ENCODE results near the gene MAML3.

Gene MAML3

DNA sequence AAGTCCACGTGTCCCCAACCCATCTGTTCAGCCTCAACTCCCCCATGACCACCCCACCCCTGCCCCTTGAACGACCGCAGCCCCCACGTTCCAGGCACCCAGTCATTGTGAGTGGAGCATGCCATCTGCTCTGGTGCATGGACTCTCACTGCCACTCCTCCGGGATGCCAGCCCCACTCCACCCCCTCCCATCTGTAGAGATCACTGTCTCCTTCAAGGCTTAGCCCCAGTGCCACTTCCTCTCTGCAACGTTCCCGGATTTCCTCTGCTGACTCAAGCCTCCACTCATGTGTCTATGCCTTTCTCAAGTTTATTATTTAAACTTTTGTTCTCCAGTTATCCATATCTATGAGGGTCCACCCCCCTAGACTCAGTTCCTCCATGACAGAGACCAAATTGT, 54.0 kb downstream of the MAML3 start:
- no peak for DNase-seq (ENCODE audit: low read depth)

DNA sequence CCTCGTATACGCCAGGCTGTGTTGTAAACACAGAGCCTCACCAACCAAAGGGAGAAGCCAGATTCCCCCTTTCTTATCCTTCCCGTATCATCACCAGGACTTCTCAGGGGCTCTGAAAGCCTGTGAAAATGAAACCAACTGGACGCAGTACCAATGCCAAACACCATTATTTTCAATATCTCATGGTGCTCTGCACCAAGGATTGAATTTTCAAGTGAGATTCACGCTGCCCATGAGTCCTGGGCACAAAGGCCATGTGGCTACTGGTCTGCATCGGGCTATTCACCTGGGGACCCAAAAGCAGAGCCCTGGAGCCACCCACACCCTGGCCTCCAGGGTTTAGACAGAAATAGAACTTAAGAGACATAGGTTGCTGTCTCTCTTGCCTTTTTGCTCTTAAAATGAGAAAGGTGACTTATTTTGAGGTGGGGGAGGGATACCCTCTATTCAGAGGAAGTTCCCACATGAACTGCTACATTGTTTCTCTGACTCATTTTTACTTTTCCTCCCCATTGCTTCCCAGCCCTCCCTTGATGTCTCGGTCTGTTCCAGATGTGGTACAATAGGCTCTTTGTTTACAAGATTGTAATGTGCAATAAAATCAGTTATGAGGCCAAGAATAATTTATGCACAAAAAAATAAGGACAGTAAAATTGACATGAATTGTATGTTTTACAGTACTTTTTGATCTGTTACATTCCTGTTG, 55.4 kb downstream of the MAML3 start:
- no peak for DNase-seq (ENCODE audit: low read depth)

DNA sequence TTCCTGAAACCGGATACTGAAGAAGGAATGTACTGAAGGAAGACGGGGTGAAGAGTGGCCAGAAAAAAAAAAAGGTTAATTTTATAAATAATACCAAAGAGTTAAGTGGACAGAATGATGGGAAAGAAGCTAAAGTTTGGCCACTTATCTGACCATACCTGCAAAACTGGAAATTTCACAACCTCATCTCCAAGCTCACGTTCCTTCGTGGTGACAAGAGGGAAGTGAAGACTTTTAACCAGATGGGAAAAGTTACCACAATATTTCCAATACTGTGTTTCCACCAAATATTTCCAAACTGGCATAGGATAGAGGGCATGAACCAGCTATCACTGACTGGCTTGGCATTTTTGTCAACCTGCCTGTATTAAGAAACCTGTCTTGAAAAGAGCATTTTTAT, 56.4 kb downstream of the MAML3 start:
- DNase-seq (ENCODE audit: low read depth), result no peak

DNA sequence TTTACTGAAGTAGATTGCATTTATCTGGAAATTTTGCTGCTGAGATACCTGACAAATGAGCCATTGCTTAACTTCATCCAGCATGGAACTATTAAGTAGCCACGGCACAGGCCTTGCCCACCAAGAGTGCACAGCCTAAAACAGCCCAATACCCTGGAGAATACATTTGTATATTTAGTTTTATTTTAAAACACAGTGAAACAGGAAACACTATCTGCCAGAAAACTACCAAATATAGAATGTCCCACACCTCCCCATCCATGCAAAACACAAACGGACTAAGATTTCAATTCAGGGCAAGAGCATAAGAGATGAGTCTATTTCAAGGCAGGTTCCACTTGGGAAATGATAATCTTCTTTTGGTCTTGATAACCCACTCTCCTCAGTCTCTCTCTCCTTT, 57.1 kb downstream of the MAML3 start:
- DNase-seq (ENCODE audit: low read depth), result no peak

DNA sequence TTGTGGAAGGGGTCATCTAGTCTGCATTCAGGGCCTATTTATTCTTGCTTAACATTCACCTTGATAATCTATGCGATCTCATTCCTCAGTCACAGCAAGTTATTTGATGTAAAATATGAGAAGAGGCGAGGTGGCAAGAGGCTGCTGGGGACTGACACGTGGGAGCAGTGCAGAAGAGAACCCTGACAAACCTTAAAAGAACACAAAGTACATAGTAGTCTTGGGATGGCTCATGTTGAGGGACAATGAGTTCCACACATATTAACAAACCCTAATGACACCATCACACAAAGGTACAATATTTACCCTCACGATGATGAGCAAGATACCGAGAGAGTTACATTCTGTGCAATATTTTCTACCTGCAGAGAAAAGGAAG, 57.5 kb downstream of the MAML3 start:
- no peak for DNase-seq (ENCODE audit: low read depth)

DNA sequence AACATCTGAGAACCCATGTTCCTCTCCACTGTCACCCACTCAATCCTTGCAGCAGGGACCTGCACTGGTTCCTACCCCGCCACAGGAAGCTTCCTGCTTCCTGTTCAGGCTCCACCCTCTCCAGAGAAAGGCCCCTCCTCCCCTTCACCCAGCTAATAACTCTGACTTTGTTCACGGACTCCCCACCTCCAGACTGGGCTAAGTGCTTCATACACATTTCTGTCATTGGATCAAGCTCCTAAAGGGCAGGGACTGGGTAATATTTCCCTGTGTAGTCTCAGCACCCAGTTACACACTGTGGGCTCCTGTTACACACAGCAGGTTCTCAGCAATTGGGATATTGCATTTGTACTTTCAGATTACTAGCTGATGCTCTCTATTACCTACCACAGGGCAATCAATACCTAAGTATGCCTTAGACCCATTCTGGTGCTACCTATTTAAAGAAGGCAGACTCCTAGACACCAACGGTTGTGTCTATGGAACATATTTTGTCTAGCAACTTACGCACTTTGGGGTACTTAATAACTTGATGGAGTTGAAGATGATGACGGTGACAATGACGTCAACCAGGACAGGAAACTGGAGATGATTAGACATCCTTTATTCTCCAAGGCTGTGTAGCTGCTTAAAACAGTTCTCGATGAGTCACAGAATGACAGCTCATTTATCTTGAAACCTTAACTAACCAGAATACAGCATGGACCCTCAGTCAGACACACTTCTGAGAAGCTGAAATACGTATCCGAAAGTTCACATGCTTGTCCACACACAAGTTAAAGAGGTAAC, 58.1 kb downstream of the MAML3 start:
- no peak for DNase-seq (ENCODE audit: low read depth)

DNA sequence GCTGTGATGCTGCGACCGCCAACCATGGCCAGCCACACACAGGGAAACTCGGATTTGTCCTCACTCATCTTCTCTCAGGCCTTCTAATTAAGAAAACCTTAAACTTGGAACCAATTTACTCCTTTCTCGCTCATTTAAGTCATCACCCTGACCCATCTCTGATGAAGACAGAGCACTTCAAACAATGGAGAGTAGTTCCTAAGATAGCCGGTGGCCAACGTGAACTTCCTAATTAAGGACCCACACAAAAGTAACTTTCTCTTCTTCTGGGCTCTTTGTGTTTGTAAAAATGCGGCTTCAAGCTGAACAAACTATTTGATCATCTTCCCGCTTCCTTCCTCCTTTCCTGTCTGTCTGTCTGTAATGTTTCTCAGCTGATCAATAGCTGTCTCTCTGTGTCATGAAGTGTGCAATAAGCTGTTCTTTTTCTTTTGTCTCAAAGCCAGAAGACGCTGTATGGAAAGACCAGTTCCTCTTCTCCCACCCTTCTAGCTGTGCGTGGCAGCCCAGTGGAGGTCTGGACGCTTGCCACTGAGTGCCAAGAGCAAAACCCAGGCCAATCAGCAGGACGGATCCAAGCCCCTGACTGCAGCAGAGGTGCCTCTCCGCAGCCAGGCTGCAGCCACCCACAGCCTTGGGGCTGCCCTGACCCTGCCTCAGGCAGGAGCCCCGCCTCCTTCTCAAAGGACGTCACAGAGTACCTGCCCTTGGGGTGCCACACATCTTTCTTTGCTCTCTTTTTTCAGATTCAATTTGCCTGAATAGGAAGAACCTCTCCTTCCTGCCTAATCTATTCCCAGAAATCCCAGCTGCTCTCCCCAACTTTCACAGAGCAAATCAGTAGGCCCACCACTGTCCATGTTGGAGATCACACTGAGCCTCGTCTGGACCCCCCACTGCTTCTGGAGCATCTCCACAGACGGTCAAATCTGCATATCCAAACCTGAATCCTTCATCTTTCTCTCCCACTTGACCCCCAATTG, 59.3 kb downstream of the MAML3 start:
- no peak for DNase-seq (ENCODE audit: low read depth)

DNA sequence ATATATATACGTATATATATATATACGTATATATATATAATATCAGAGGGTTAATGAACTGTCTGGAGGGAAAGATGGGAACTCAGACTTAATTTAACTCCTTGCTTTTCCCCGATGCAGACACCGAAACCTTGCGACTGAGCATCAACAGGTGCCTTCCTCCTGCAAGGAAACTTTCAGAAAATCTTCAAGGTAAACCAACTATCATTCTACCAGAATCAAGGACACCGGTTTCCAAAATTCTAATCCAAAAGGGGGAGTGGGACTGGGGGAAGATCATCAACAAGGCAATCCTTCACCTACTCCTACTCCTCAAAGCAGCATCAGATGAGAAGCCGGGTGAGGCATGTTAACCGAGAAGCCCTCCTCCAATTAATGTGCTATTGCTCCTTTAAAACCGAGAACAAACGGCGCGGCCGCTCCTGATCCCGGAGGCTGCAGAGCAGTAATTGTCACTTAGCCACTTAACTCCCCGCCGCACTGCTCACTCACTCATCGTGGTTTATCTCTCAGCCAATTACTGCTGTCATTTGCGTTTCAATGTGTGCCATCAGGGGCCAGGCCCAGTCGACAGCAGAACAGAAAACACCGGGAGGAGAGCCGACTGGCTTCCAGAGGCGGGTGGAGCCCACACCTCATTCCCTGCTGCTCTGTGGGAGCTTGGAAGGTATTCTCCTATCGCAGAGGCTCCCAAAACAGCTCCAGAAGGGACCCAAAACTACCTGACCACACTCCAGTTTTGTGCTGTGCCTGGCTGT, 61.7 kb downstream of the MAML3 start:
- no peak for DNase-seq (ENCODE audit: low read depth)

DNA sequence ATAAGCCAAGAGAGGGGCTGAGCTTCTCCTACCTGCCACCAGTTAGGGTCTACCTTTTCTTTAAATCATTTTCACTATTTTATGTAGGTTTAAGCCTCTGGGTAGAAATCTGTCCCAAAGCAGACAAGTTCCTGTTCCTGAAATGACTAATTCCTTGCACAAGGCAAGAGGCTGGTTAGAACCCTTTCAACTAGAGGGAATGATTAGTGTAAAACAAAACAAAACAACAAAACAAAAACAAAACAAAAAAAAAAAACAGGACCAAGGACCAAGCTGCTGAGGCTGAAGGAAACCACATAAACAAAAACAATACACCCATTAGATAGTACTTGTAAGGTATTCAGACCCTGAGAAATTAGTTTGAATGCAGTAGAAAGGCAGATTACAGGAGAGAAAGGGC, 62.7 kb downstream of the MAML3 start:
- DNase-seq (ENCODE audit: low read depth), result no peak

DNA sequence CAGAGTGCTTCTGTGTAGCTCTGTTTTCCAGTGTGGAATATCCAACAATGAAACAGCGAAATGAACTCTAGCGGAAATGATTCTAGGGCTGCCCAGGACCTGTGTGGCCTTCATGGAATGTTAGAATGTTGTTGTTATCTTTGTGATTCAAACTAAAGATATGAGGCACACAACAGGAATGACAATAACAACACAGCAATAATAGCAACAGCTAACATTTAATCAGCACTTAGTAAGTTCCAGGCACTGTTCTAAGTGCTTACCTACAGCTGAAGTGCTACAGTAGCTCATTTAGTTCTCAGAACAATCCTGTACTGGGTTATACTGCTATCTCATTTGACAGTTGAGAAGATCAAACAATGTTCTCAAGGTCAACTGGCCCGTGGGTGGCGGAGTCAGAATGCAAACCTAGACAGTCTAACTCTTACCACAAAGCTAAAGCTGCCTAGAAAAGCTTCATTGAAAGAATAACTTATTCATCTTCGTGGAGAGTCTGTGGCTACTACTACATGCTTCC, 63.7 kb downstream of the MAML3 start:
- no peak for DNase-seq (ENCODE audit: low read depth)

DNA sequence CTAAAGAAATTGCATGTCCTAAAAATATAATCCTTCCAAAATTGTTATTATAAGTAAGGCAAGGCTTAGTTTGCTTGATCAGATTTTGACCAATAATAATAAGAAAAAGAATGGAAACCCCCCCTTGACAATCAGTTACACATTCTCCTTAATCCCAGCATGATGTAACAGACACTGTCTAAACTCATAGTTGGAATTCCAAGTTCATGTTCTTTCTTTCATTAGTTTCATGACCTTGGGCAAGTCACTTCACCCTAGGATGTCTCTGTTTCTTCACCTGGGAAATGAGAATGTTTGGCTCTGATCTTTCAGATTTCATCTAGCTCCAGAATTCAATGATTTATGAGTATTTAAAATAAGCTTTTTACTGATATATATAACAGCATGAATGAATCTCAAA, 64.8 kb downstream of the MAML3 start:
- DNase-seq (ENCODE audit: low read depth), result no peak

DNA sequence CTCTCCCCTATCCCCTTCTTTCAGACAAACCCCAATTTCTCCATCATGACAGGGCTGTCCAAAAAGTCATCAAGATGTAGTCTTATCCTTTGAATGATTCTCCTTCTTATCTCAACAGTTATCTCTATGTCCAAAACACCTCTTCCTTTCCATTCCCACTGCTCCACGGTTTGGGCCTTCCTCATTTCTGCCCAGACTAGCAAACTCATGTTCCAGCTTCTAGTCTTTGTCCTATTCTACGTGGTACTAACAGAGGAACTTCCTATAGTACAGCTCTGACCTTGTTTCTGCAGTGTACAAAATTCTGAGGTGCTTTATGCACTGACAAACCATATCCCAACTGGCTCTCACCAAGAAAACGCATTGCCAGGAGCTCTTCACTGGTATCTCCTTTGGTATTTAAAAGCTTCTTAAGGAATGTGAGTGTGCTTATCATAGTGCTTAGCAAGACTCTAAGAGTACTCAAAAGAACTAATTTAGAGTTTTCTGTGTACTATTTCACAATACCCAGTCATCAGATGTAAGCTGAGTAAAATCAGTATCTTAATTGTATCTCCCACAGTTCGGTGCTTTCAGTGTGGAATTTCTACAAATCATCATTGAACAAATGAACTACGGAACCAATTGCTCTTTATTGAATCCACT, 65.5 kb downstream of the MAML3 start:
- DNase-seq (ENCODE audit: low read depth), result no peak

DNA sequence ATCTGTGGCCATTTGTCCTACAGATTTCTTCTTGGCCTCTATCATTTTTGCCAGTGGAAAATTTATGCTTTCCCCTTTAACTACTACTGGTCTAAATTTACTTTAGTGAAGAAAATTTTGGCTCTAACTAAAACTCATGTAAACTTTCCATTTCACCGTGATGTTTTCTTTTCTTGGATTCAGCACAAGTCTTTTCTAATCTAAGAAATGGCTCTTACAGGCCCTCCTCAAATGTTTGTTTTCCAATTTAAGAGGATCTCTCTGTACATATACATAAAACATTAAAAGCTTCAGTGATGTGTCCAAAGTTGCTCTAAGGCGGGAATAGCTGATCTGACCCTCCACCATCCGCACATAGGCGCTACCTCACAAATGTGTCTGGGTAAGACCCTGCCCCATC, 68.1 kb downstream of the MAML3 start:
- DNase-seq (ENCODE audit: low read depth), result no peak

DNA sequence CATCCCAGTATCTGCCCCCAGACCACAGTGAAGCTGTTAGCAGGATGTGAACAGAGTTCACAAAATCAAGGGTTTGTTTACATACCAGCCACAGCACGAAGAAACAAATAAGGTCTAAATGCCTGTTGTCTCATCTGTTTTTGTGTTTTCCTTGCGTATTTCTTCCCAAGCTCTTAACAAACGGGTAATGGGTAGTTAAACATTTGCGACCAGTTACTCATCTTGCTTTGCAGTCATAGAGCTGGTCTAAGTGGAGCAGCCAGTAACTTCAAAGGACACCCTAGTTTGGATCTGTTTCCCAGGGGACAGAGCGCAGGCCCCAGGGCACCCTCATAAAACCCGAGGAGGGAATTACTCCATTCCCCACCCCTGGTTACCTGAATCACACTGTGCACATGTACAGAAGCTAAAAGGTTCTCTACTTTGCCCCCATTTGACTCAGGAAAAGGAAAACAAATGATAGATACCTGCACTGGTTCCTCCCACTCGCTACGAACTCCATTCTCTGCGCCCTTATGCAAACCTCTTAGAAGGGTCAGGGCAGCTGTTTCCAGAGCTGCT, 68.8 kb downstream of the MAML3 start:
- DNase-seq (ENCODE audit: low read depth), result no peak

DNA sequence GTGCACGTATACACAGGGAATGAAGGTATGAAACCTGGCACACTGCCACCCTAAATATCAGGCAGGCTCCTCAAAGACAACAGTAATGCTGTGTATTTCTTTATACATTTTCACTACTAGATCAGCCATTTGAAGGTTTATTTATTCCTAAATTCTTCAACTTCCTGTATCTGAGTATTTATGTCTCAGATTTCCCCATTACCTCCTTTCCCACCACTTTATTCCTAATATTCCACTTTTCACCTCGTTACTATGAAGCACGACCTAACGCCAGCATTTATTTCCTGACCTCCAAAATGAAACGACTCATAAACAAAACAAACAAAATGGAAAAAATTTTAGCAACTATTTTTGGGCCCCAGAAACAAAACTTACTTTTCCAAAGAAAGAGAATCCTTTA, 69.6 kb downstream of the MAML3 start:
- DNase-seq (ENCODE audit: low read depth), result no peak

DNA sequence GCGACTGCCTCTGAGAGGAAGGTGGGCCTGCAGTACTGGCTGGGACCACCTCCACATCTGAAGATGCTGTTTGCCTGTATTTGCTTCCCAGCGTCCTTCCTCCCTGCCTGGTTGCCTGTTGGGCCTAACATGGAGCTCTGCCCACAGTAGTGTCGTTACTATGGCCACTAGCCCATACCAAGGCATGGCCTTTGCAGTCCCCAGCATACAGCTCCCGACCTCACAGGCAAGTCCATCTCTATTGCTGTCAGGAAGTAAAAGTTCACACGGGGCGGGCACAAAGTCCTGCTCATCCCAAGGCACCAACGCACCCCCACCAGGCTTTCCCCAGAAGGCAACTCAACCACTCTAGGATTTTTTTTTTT, 71.6 kb downstream of the MAML3 start:
- DNase-seq (ENCODE audit: low read depth), result no peak

DNA sequence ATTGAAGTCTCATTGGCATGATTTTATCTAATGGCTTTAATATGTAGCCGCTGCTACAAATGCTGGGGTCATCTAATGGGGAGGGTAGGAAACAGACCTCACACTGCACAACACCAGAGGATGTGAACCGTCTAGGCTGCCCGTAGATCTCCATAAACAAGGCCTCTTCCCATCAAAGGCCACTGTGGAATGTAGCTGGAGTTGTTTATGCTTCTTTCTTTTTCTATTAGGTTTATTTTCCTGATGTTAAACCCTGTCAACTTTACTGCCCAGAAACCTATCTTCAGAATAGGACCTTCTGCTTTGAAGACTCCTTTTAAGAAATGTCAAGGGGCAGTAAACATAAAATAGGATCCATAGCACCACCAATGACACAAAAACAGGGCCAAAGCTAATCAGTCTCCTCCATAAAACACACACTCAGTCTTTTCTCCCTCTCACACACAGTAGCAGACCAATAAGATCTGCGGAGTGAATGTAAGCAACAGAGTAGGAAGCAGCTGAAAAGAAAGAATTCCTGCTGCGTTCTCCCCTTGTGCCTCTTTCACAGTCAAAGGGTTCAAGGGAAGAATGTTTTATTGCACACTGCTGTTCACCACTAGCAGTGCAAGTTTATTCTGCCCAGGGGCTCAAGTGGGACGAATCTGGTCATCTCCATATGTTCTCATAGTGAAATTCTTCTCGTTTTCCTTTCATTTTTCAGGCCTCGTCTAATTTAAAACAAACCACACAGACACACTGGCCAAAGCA, 72.2 kb downstream of the MAML3 start:
- DNase-seq (ENCODE audit: low read depth), result no peak

DNA sequence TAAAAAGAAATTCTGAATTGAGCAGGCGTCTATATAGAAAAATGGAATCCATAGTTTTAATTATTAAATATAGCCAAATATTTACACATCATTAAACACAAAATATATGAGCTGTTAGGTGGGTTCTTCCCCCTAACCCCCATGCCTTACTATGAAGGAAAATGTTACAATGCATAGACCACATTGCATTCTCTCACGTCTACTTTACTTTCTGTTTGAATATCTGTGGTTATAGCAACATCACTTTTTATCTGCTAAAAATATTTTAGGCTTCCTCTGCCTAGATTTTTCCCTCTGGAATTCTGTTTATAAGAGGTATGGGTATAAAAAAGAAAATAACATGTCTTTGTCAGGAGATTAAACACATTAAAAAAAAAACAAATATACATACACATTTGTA, 73.1 kb downstream of the MAML3 start:
- no peak for DNase-seq (ENCODE audit: low read depth)

DNA sequence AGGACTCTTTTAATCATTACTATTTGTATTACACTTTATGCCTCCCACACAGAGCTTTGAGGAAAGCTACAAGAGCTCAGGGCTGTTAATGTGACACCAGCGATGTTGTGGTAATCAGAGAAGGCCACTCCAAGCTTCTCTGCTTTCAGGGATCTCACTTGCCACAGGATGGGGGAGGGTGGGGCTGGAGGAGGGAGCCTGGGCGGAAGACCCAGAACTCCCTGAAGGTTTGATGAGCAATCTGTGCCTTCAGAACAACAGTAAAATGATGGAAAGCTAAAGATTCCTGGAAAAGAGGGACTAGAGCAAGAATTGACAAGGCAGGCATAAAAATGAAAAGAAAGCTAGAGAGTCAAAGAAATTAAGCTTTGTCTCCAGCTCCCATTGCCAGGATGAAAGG, 75.6 kb downstream of the MAML3 start:
- no peak for DNase-seq (ENCODE audit: low read depth)

DNA sequence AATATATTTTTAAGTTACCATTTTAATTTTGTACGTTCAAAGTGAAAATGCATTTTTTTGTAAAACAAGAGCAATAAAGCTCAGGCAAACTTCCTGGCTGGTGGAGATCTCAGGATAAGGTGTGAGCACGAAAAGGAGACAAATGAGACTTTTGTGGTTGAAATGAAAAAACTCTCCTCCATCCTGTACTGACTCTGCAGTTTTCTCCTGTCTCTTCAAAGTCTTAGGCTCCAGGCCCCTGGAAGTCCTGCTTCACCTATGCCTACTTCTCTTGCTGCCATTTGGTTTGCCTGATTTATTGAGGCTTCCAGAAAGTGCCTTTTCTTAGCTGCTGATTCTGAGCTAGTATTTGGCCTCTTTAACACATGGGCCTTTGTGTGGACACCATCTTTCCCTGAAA, 77.7 kb downstream of the MAML3 start:
- DNase-seq (ENCODE audit: low read depth), result no peak

Data from HS-27A (cell line).